RCC 7860 (cell line): ENCODE measurements around the gene ZFYVE28.

ENCODE experiments used
- DNase-seq: peaks from one replicate; pipeline ENCODE4 v3.0.0-alpha.2; 2015; ENCODE audit warnings: low spot score
- FAIRE-seq: peaks from 2 replicates; lab custom pipeline; 2012; peaks lifted over from hg19 to GRCh38; lab: Jason Lieb, UNC

ZFYVE28 gene

GRCh38 chr4:2412534-2412884 lies 5.9 kb downstream of the ZFYVE28 start:
- FAIRE-seq (no peak), DNase-seq (no peak)

- DNase-seq (no peak), FAIRE-seq (no peak)
Measured at GRCh38 chr4:2411786-2412510, 6.5 kb downstream of the ZFYVE28 start.

- FAIRE-seq = no peak
- DNase-seq = no peak
Measured at GRCh38 chr4:2409381-2409783, 9.1 kb downstream of the ZFYVE28 start.

DNA sequence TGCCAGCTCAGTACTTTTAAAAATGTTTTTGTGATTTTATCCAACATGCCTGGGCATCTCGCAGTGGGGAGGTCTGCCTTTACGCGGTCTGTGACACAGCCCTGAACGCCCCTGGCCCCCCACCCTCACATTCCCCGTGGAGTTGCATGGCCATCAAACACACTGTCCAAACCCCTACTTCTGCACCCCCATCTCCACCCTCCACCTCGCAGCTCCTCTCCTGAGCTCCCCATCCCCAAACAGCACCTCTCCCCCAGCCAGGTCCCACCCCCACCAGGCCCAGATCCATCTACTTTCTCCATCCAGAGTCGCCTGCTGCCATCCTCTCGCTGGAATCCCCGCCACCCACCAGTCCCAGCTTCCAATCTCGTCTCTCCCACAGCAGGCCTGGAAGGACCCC lies 9.5 kb downstream of the ZFYVE28 start:
- DNase-seq (no peak), FAIRE-seq (no peak)

- DNase-seq = no peak
- no peak for FAIRE-seq
Measured at GRCh38 chr4:2408401-2408958, 10.0 kb downstream of the ZFYVE28 start.

DNA sequence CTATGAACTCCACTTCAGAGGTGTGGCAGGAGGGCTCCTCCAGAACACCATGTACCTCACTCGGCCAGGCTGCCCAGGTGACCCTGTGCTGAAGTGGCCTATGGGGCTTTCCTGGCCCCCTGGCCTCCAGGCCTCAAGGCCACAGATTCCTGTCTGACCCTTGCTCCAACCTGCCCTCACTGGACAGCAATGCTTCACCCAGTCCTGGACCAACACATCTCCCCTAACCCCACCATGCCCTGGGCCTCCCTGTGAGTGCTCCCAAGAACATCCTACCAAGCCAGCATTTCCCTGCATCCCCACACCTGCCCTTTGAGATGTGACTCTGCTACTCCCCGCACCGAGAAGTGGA lies 10.5 kb downstream of the ZFYVE28 start:
- DNase-seq (no peak), FAIRE-seq (no peak)

GRCh38 chr4:2406920-2407319 lies 11.5 kb downstream of the ZFYVE28 start:
- FAIRE-seq = no peak
- DNase-seq = no peak

DNA sequence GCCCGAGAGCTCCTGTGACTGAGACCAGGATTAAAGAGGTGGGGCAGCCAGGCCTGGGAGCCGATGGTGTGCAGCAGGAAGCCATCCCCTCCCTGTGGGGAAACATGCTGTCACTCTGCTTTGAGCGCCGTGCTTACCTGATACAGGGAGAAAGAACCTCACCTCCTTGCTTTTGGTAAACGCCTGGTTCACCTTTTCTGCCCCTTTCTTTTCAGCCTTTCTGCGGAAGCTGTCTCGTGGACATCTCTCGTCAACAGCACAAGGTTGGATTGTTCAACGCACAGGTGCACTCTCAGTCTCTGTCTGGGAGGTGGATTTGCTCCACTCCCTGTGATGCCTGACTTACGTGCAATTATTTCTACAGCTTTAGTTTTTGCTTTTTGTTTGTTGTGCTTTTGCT lies 12.0 kb downstream of the ZFYVE28 start:
- FAIRE-seq = no peak
- DNase-seq = no peak

DNA sequence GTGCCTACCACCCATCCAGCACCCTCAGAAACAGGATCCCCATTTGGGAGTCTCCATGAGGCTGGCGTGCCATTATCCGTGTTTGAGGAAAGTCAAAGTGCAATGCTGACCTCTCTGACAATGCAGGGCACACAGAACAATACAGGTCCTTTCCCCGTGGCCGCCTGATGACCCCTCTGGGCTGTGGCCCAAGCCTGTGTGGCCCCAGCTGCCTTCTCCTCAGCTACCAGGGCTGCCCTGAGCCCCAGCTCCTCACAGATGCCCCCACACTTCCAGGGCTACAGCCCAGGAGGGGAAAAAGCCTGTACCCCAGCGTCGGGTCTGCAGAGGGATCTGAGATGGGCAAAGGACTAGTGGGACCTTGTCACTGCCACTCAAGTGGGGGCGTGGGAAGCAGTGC lies 15.5 kb downstream of the ZFYVE28 start:
- no peak for FAIRE-seq
- DNase-seq = no peak

GRCh38 chr4:2402048-2402842 lies 16.2 kb downstream of the ZFYVE28 start:
- FAIRE-seq = no peak
- no peak for DNase-seq

DNA sequence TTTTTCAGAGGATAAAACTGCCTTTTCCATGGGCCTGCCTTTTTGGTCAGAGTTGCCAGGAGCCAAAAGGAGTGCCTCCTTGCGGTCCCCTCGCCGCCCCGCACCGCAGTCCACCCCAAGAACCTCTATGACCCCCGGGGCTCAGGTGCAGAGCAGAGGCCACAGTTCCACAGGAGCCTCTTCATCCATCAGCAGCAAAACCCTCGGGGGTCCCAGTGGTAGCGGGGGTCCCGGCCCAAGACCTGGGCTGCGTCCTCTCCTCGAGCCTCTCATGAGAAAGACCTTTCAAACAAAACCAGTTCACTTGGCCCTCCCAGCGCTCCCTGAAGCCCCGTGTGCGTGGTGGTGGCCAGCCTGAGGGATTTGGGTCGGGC lies 16.8 kb downstream of the ZFYVE28 start:
- FAIRE-seq = no peak
- no peak for DNase-seq

- no peak for DNase-seq
- FAIRE-seq = no peak
Measured at GRCh38 chr4:2400841-2401609, 17.4 kb downstream of the ZFYVE28 start.

DNA sequence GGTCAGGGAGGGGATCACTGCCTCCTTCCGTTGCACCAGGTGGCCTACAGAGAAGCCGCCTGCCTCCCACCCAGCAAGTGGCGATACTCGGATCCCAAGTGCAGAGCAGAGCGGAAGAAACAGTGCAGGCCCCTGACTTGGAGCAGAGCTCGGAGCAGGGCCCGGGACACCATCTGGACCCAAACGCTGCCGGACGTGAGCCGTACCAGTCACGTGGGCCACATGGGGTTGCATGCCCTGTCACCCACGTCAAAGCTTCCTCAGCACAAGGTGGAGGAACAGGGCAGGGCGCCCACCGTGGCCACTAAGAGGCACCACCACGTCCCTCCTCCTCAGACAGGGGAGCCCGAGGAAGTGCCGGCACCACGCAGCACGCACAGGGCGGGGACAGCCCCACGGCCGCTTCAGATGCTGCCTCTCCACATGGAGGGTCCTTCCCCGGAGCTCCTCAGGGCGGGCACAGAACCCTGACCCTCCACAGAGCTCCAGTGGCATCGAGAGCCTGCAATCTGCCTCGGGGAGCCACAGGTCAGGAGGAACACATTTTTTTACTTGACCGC lies 18.7 kb downstream of the ZFYVE28 start:
- no peak for FAIRE-seq
- DNase-seq = no peak

DNA sequence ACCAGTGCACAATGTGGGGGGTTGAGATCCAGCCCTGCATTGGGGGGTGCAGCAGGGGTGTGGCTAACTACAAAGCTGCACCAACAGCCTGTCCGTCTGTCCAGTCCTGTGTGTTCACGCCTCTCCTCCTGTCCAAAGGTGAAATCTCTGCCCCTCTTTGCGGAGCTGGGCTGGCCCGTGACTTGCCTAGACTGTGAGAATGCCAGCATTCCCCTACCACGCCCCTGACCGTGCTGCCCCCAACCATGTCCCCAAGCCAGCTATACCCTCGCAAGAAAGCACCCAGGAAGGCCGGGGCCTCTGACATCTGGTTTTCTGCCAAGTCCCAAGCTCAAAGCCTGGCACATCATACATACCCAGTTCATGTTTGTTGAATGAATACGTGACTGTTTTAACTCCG lies 19.2 kb downstream of the ZFYVE28 start:
- no peak for DNase-seq
- FAIRE-seq = no peak

- FAIRE-seq = no peak
Measured at GRCh38 chr4:2397596-2398379, 20.7 kb downstream of the ZFYVE28 start.

GRCh38 chr4:2396781-2397368 lies 21.6 kb downstream of the ZFYVE28 start:
- no peak for FAIRE-seq

More at GRCh38 chr4:2397596-2398379, 20.7 kb downstream of the ZFYVE28 start:
- DNase-seq = no peak

GRCh38 chr4:2395584-2395983 lies 22.9 kb downstream of the ZFYVE28 start:
- DNase-seq (no peak), FAIRE-seq (no peak)

More at GRCh38 chr4:2396781-2397368, 21.6 kb downstream of the ZFYVE28 start:
- DNase-seq = no peak

- no peak for DNase-seq
- FAIRE-seq = no peak
Measured at GRCh38 chr4:2395038-2395437, 23.4 kb downstream of the ZFYVE28 start.

DNA sequence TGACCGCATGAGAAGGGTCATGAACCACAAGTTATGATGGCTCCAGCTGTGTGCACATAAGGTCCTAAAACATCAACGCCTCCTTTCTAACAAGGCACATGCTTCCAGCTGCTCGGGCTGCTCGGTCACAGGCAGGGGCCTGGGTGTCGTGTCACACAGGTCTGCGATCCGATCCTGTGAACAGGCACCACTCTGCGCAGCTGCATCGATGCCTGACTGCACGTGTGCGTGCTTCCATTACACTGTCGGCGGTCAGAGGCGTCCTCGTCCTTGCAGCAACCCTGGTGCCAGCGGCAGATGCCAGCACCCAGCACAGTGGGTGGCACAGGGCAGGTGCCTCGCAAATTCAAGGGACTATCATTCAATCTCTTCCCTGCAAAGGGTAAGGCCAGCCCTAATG lies 23.9 kb downstream of the ZFYVE28 start:
- FAIRE-seq = no peak
- no peak for DNase-seq
